ENCODE data around the gene PTGIR.

DNA sequence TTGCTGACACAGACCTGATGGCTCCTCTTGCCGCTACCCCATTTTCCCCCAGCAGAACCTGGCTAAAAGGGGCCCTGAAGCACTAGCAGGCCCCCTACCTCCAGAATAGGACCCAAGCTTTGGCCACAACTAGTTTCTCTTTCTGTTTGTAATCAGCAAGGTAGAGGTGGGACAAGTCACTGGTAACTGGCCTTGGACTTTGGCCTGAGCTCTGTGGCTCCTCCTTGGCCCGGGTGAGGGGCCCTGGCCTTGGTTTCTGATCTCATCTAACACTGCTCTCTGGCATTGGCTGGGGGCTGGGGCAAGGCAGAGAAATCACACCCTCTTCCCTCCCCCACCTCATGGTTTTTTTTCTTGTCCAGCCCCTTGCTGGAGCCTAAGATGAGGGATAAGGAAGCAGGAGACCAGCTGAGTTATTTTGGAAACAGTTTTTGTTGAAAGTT is 21.7 kb downstream of the PTGIR start:
- no peak for TF ChIP-seq CEBPB (IDR thresholded peaks at IDR 0.05; ENCODE audit: low read depth, low read length)
- TF ChIP-seq, protein P1, sequence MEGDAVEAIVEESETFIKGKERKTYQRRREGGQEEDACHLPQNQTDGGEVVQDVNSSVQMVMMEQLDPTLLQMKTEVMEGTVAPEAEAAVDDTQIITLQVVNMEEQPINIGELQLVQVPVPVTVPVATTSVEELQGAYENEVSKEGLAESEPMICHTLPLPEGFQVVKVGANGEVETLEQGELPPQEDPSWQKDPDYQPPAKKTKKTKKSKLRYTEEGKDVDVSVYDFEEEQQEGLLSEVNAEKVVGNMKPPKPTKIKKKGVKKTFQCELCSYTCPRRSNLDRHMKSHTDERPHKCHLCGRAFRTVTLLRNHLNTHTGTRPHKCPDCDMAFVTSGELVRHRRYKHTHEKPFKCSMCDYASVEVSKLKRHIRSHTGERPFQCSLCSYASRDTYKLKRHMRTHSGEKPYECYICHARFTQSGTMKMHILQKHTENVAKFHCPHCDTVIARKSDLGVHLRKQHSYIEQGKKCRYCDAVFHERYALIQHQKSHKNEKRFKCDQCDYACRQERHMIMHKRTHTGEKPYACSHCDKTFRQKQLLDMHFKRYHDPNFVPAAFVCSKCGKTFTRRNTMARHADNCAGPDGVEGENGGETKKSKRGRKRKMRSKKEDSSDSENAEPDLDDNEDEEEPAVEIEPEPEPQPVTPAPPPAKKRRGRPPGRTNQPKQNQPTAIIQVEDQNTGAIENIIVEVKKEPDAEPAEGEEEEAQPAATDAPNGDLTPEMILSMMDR (conservative IDR thresholded peaks at IDR 0.05; ENCODE audit: low read depth, low read length) = no peak
- TF ChIP-seq RFX5 (IDR thresholded peaks at IDR 0.05; ENCODE audit: low read depth, low read length) = no peak
- no peak for TF ChIP-seq SMC3 (IDR thresholded peaks at IDR 0.05; ENCODE audit: low read depth, low read length)
- TF ChIP-seq POLR2A (IDR thresholded peaks at IDR 0.05; ENCODE audit: low read depth, low read length) = no peak
- no peak for TF ChIP-seq RAD21 (IDR thresholded peaks at IDR 0.05; ENCODE audit: low read length)
- TF ChIP-seq CHD1 (IDR thresholded peaks at IDR 0.05; ENCODE audit: low read depth, low read length) = no peak
- no peak for TF ChIP-seq RCOR1 (IDR thresholded peaks at IDR 0.05; ENCODE audit: insufficient replicate concordance, low read length)
